GM23338 (cell line): ENCODE data around the gene MYOM1. TPM values are rescaled to one million over a fixed set of nuclear protein-coding genes. Genes with fewer than 3 reads are reported as not detected.

Experiments used
- ATAC-seq: fragments of 200-7000 bp; cut with Tn5 transposase; 3 replicates; pipeline ENCODE4 v1.9.1; 2020
- DNase-seq: peaks from one replicate; pipeline ENCODE4 v3.0.0-alpha.2; 2015; ENCODE audit warnings: low spot score
- H2AFZ ChIP-seq: fragments of 200-600 bp; sonication (generic); 2 replicates; pipeline ENCODE4 v1.8.0; 2016; ENCODE audit warnings: antibody characterized with exemption, mild to moderate bottlenecking, moderate library complexity
- H3F3A ChIP-seq: fragments of 200-600 bp; sonication (generic); replicated peaks from 2 replicates; pipeline ENCODE4 v1.8.0; 2017; ENCODE audit warnings: antibody characterized with exemption, mixed run types, low read depth
- H3K27ac ChIP-seq: fragments of 200-600 bp; sonication (generic); 2 replicates; pipeline ENCODE4 v1.6.1; 2016; ENCODE audit warnings: low read depth
- H3K27me3 ChIP-seq: fragments of 200-600 bp; sonication (generic); 2 replicates; pipeline ENCODE4 v1.8.0; 2016; ENCODE audit warnings: mild to moderate bottlenecking, mixed run types, moderate library complexity; ENCODE audit not compliant: insufficient read depth
- H3K36me3 ChIP-seq: fragments of 200-600 bp; sonication (generic); 2 replicates; pipeline ENCODE4 v1.8.0; 2016; ENCODE audit warnings: mild to moderate bottlenecking; ENCODE audit not compliant: insufficient read depth
- H3K4me1 ChIP-seq: fragments of 200-600 bp; sonication (generic); 2 replicates; pipeline ENCODE4 v1.8.0; 2016; ENCODE audit warnings: mild to moderate bottlenecking, moderate library complexity; ENCODE audit not compliant: insufficient read depth
- H3K4me2 ChIP-seq: fragments of 200-600 bp; sonication (generic); 2 replicates; pipeline ENCODE4 v1.7.1; 2017; ENCODE audit warnings: mixed run types
- H3K4me3 ChIP-seq: fragments of 200-600 bp; sonication (generic); 2 replicates; pipeline ENCODE4 v1.6.1; 2016; ENCODE audit warnings: mixed run types
- H3K79me2 ChIP-seq: fragments of 200-600 bp; sonication (generic); replicated peaks from 2 replicates; pipeline ENCODE4 v1.8.0; 2017; ENCODE audit warnings: mild to moderate bottlenecking; ENCODE audit not compliant: insufficient read depth
- H3K9me2 ChIP-seq: fragments of 200-600 bp; sonication (generic); 2 replicates; pipeline ENCODE4 v1.8.0; 2017; ENCODE audit not compliant: insufficient read depth
- H4K20me1 ChIP-seq: fragments of 200-600 bp; sonication (generic); replicated peaks from 2 replicates; pipeline ENCODE4 v1.8.0; 2017; ENCODE audit warnings: mild to moderate bottlenecking; ENCODE audit not compliant: insufficient read depth
- H3K27ac Mint-ChIP-seq: 2 replicates; pipeline ENCODE4 v1.8.0; 2020; ENCODE audit warnings: inconsistent platforms, mild to moderate bottlenecking, moderate library complexity, mixed read lengths
- H3K27me3 Mint-ChIP-seq: 3 replicates; pipeline ENCODE4 v1.8.0; 2022; ENCODE audit warnings: low read depth, mild to moderate bottlenecking, moderate library complexity, mixed read lengths, inconsistent platforms; ENCODE audit not compliant: insufficient read depth, poor library complexity
- H3K36me3 Mint-ChIP-seq: 3 replicates; pipeline ENCODE4 v1.8.0; 2021; ENCODE audit warnings: low read depth, mild to moderate bottlenecking, inconsistent platforms, moderate library complexity, mixed read lengths
- H3K4me1 Mint-ChIP-seq: 3 replicates; pipeline ENCODE4 v1.8.0; 2020; ENCODE audit warnings: mild to moderate bottlenecking, inconsistent platforms, mixed read lengths
- H3K4me3 Mint-ChIP-seq: 3 replicates; pipeline ENCODE4 v1.8.0; 2021; ENCODE audit warnings: moderate library complexity, mild to moderate bottlenecking, inconsistent platforms, mixed read lengths
- H3K9me3 Mint-ChIP-seq: 3 replicates; pipeline ENCODE4 v1.8.0; 2020; ENCODE audit warnings: moderate library complexity, mild to moderate bottlenecking, inconsistent platforms, mixed read lengths
- CREB1 ChIP-seq: fragments of 250-450 bp; sonication (Bioruptor Pico); IDR thresholded peaks from 2 replicates; pipeline ENCODE4 v1.5.0; 2020; ENCODE audit warnings: low read depth, mild to moderate bottlenecking, moderate library complexity
- EZH2 ChIP-seq: fragments of 200-600 bp; sonication (generic); IDR thresholded peaks from one replicate; pipeline ENCODE4 v1.8.0; 2017; ENCODE audit warnings: antibody characterized with exemption, mild to moderate bottlenecking, low read depth; ENCODE audit not compliant: unreplicated experiment
- EZH2phosphoT487 ChIP-seq: fragments of 200-600 bp; sonication (generic); IDR thresholded peaks from one replicate; pipeline ENCODE4 v1.8.1; 2018; ENCODE audit warnings: antibody characterized with exemption; ENCODE audit not compliant: unreplicated experiment
- JUNB ChIP-seq: IDR thresholded peaks from one replicate; pipeline ENCODE4 v1.6.1; 2016; ENCODE audit warnings: antibody characterized with exemption; ENCODE audit not compliant: unreplicated experiment
- NANOG ChIP-seq: IDR thresholded peaks from 2 replicates; pipeline ENCODE4 v1.6.1; 2016; ENCODE audit warnings: antibody characterized with exemption, borderline replicate concordance
- POLR2AphosphoS5 ChIP-seq: IDR thresholded peaks from 2 replicates; pipeline ENCODE4 v1.6.1; 2016; ENCODE audit warnings: antibody characterized with exemption, low read depth
- STAT1 ChIP-seq: IDR thresholded peaks from one replicate; pipeline ENCODE4 v1.6.1; 2016; ENCODE audit warnings: antibody characterized with exemption; ENCODE audit not compliant: unreplicated experiment
- ZNF114 ChIP-seq: fragments of 250-450 bp; sonication (Bioruptor Pico); IDR thresholded peaks from 2 replicates; pipeline ENCODE4 v1.5.0; 2020; ENCODE audit warnings: mild to moderate bottlenecking, moderate library complexity
- ZNF331 ChIP-seq: fragments of 250-450 bp; sonication (Bioruptor Pico); IDR thresholded peaks from 2 replicates; pipeline ENCODE4 v1.5.0; 2020; ENCODE audit warnings: low read depth, mild to moderate bottlenecking, moderate library complexity
- polyA plus RNA-seq: library from polyadenylated mRNA; unstranded; fragments of >200 nt; fragmentation: Nextera tagmentation; extraction: Ambion mirVana; gene quantifications from 2 replicates; pipeline ENCODE4 v1.2.1, GENCODE V29; 2016
- total RNA-seq: library from RNA; depleted of rRNA; stranded (reverse); fragments of >200 nt; shearing (Covaris generic); gene quantifications from 2 replicates; pipeline ENCODE4 v1.2.3, GENCODE V29; 2014
- TF ChIP-seq, protein P1 (sequence below): IDR thresholded peaks from one replicate; pipeline ENCODE4 v1.6.1; 2018; ENCODE audit warnings: antibody characterized with exemption; ENCODE audit not compliant: unreplicated experiment
- TF ChIP-seq, protein P2 (sequence below): fragments of 250-450 bp; sonication (Bioruptor Pico); IDR thresholded peaks from 2 replicates; pipeline ENCODE4 v1.5.0; 2020; ENCODE audit warnings: mild to moderate bottlenecking, moderate library complexity
- TF ChIP-seq, protein P3 (sequence below), 2 experiments: fragments of 200-600 bp in 1 of 2; sonication (generic) in 1 of 2; conservative IDR thresholded peaks; 2 replicates each; pipeline versions ENCODE4 v1.5.1 to v1.6.1; 2016 to 2017; ENCODE audit warnings: antibody characterized with exemption in 2 of 2, low read depth in 2 of 2, mild to moderate bottlenecking in 2 of 2, moderate library complexity in 1 of 2
- TF ChIP-seq, protein P4 (sequence below): IDR thresholded peaks from 2 replicates; pipeline ENCODE4 v1.6.1; 2016; ENCODE audit warnings: antibody characterized with exemption

The MYOM1 gene
- total and polyA plus RNA-seq, 2 experiments from 2014 or later = 0.27 to 0.38 TPM

DNA sequence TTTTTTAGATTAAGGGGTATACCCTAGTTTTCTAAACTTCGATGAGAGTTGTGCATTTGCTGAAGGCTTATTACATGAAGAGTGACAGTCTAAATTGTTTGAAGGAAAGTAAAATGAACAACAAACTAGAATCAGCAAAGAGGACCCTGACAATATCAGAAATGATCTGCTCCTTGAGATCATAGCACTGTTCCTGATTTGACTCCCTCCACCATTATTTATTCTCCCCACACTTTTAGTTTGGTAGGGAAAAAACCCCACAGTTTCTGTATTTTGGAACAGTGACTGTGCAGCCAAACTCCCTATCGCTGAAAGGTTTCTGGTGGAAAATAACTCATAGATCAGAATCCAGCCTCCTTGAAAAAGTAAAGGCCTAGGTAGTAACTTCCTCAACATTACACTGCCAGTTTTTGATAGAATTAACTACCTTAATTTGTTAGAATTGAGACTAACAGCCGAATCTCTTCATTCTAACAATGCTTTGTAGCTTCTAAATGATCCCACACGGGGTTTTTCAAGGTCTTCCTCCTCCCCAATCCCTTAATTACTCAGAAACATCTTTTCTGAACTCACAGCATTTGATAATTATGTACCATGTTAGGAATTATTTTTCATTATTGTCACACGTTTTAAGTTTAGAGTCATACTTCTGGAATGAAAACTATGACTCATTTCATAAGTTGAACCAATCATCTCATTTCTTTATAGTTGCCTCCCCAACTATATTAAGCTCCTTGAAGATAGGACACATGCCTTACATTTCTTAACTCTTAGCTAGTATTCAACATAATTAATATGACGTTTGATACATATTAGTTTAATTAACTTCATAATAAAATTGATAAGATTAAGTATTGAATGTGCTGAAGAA lies 30.7 kb upstream of the MYOM1 start:
- Histone ChIP-seq H3K4me2 (0 out of 2 replicates have a peak overlapping the region, but pooled peaks have one; percentile 10), H3K4me1 (peaks cover 22% of the 10 kb centered on the region), H3K4me3 (no peak overlapping the region), H4K20me1 (peaks cover 17% of the 10 kb centered on the region; the same call in 1 of the 2 replicates), H2AFZ (no peak overlapping the region), H3K79me2 (peaks cover 62% of the 10 kb centered on the region), H3K27me3 (no peaks in the 10 kb centered on the region), H3K36me3 (peaks cover 26% of the 10 kb centered on the region), H3K9me2 (no peaks in the 10 kb centered on the region), H3F3A (0 out of 2 replicates have a peak, but pooled peaks cover 6% of the 10 kb centered on the region), H3K27ac (no peak overlapping the region; the same call in 1 of the 2 replicates)
- Mint-ChIP-seq H3K9me3 (no peaks in the 10 kb centered on the region; the same call in 2 of the 3 replicates), H3K27me3 (peaks cover 10% of the 10 kb centered on the region), H3K36me3 (peaks cover 41% of the 10 kb centered on the region), H3K4me1 (peaks cover 23% of the 10 kb centered on the region; the same call in 2 of the 3 replicates), H3K27ac (no peak overlapping the region), H3K4me3 (peak overlapping the region; percentile 34; the same call in 1 of the 3 replicates)
- TF ChIP-seq ZNF114 (CRISPR knock-in tag) (no peak), JUNB (no peak), EZH2phosphoT487 (no peak), ZNF331 (CRISPR knock-in tag) (no peak), STAT1 (no peak), EZH2 (no peak), NANOG (no peak), POLR2AphosphoS5 (no peak), CREB1 (CRISPR knock-in tag) (no peak)
- TF ChIP-seq, protein P1, sequence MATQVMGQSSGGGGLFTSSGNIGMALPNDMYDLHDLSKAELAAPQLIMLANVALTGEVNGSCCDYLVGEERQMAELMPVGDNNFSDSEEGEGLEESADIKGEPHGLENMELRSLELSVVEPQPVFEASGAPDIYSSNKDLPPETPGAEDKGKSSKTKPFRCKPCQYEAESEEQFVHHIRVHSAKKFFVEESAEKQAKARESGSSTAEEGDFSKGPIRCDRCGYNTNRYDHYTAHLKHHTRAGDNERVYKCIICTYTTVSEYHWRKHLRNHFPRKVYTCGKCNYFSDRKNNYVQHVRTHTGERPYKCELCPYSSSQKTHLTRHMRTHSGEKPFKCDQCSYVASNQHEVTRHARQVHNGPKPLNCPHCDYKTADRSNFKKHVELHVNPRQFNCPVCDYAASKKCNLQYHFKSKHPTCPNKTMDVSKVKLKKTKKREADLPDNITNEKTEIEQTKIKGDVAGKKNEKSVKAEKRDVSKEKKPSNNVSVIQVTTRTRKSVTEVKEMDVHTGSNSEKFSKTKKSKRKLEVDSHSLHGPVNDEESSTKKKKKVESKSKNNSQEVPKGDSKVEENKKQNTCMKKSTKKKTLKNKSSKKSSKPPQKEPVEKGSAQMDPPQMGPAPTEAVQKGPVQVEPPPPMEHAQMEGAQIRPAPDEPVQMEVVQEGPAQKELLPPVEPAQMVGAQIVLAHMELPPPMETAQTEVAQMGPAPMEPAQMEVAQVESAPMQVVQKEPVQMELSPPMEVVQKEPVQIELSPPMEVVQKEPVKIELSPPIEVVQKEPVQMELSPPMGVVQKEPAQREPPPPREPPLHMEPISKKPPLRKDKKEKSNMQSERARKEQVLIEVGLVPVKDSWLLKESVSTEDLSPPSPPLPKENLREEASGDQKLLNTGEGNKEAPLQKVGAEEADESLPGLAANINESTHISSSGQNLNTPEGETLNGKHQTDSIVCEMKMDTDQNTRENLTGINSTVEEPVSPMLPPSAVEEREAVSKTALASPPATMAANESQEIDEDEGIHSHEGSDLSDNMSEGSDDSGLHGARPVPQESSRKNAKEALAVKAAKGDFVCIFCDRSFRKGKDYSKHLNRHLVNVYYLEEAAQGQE = no peak
- TF ChIP-seq, protein P2, sequence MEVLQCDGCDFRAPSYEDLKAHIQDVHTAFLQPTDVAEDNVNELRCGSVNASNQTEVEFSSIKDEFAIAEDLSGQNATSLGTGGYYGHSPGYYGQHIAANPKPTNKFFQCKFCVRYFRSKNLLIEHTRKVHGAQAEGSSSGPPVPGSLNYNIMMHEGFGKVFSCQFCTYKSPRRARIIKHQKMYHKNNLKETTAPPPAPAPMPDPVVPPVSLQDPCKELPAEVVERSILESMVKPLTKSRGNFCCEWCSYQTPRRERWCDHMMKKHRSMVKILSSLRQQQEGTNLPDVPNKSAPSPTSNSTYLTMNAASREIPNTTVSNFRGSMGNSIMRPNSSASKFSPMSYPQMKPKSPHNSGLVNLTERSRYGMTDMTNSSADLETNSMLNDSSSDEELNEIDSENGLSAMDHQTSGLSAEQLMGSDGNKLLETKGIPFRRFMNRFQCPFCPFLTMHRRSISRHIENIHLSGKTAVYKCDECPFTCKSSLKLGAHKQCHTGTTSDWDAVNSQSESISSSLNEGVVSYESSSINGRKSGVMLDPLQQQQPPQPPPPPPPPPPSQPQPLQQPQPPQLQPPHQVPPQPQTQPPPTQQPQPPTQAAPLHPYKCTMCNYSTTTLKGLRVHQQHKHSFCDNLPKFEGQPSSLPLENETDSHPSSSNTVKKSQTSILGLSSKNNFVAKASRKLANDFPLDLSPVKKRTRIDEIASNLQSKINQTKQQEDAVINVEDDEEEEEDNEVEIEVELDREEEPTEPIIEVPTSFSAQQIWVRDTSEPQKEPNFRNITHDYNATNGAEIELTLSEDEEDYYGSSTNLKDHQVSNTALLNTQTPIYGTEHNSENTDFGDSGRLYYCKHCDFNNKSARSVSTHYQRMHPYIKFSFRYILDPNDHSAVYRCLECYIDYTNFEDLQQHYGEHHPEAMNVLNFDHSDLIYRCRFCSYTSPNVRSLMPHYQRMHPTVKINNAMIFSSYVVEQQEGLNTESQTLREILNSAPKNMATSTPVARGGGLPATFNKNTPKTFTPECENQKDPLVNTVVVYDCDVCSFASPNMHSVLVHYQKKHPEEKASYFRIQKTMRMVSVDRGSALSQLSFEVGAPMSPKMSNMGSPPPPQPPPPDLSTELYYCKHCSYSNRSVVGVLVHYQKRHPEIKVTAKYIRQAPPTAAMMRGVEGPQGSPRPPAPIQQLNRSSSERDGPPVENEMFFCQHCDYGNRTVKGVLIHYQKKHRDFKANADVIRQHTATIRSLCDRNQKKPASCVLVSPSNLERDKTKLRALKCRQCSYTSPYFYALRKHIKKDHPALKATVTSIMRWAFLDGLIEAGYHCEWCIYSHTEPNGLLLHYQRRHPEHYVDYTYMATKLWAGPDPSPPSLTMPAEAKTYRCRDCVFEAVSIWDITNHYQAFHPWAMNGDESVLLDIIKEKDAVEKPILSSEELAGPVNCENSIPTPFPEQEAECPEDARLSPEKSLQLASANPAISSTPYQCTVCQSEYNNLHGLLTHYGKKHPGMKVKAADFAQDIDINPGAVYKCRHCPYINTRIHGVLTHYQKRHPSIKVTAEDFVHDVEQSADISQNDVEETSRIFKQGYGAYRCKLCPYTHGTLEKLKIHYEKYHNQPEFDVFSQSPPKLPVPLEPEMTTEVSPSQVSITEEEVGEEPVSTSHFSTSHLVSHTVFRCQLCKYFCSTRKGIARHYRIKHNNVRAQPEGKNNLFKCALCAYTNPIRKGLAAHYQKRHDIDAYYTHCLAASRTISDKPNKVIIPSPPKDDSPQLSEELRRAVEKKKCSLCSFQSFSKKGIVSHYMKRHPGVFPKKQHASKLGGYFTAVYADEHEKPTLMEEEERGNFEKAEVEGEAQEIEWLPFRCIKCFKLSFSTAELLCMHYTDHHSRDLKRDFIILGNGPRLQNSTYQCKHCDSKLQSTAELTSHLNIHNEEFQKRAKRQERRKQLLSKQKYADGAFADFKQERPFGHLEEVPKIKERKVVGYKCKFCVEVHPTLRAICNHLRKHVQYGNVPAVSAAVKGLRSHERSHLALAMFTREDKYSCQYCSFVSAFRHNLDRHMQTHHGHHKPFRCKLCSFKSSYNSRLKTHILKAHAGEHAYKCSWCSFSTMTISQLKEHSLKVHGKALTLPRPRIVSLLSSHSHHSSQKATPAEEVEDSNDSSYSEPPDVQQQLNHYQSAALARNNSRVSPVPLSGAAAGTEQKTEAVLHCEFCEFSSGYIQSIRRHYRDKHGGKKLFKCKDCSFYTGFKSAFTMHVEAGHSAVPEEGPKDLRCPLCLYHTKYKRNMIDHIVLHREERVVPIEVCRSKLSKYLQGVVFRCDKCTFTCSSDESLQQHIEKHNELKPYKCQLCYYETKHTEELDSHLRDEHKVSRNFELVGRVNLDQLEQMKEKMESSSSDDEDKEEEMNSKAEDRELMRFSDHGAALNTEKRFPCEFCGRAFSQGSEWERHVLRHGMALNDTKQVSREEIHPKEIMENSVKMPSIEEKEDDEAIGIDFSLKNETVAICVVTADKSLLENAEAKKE (CRISPR knock-in tag) = no peak
- TF ChIP-seq, protein P3, sequence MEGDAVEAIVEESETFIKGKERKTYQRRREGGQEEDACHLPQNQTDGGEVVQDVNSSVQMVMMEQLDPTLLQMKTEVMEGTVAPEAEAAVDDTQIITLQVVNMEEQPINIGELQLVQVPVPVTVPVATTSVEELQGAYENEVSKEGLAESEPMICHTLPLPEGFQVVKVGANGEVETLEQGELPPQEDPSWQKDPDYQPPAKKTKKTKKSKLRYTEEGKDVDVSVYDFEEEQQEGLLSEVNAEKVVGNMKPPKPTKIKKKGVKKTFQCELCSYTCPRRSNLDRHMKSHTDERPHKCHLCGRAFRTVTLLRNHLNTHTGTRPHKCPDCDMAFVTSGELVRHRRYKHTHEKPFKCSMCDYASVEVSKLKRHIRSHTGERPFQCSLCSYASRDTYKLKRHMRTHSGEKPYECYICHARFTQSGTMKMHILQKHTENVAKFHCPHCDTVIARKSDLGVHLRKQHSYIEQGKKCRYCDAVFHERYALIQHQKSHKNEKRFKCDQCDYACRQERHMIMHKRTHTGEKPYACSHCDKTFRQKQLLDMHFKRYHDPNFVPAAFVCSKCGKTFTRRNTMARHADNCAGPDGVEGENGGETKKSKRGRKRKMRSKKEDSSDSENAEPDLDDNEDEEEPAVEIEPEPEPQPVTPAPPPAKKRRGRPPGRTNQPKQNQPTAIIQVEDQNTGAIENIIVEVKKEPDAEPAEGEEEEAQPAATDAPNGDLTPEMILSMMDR (conservative IDR thresholded peaks at IDR 0.05; ENCODE audit: low read depth in 2 of 2) = no peak
- TF ChIP-seq, protein P4, sequence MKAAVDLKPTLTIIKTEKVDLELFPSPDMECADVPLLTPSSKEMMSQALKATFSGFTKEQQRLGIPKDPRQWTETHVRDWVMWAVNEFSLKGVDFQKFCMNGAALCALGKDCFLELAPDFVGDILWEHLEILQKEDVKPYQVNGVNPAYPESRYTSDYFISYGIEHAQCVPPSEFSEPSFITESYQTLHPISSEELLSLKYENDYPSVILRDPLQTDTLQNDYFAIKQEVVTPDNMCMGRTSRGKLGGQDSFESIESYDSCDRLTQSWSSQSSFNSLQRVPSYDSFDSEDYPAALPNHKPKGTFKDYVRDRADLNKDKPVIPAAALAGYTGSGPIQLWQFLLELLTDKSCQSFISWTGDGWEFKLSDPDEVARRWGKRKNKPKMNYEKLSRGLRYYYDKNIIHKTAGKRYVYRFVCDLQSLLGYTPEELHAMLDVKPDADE = no peak
- no peak for ATAC-seq
- no peak for DNase-seq
